ENCODE data around the gene CCDC116.

DNA sequence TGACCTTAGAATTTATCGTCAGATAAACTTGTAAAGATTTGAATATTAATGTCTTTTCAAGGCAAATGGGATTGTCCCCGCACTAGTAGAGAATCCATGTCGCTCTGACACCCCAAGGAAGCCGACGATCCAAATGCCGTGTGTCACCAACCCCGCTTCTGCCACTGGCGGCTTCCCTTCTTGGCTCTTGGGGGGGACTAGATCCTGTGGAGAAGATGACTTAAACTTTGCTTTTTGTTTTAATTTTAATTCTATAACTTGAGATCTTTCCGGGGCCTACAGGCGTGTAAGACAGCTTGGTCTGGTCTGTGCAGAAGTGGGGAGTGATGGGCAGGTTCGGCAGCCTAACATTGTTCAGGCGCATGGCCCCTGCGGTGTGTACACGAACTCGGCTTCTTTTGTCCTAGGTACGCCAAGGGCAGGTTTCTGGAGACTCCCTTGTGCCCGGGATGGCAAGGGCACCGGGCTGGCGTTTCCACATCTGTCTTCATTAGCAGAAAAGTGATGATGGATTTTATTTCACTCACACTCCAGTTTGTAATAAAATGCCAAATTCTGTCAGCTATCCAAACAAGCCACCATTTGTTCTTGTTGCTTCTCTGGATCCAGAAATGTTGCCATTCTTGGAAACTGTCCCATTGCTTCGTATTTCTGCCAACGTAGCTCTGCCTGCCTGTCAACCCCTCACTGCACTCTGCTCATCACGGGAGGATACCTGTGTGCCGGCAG is 9.5 kb upstream of the CCDC116 start:
- no peak for TF ChIP-seq CTCF (conservative IDR thresholded peaks at IDR 0.05; ENCODE audit: low read depth in 2 of 2)
- no peak for TF ChIP-seq NANOG (IDR thresholded peaks at IDR 0.05; ENCODE audit: borderline replicate concordance)
- TF ChIP-seq EZH2phosphoT487 (IDR thresholded peaks at IDR 0.05; ENCODE audit: unreplicated experiment): no peak
- no peak for TF ChIP-seq EZH2 (IDR thresholded peaks at IDR 0.05; ENCODE audit: low read depth, unreplicated experiment)
- TF ChIP-seq, protein P1, sequence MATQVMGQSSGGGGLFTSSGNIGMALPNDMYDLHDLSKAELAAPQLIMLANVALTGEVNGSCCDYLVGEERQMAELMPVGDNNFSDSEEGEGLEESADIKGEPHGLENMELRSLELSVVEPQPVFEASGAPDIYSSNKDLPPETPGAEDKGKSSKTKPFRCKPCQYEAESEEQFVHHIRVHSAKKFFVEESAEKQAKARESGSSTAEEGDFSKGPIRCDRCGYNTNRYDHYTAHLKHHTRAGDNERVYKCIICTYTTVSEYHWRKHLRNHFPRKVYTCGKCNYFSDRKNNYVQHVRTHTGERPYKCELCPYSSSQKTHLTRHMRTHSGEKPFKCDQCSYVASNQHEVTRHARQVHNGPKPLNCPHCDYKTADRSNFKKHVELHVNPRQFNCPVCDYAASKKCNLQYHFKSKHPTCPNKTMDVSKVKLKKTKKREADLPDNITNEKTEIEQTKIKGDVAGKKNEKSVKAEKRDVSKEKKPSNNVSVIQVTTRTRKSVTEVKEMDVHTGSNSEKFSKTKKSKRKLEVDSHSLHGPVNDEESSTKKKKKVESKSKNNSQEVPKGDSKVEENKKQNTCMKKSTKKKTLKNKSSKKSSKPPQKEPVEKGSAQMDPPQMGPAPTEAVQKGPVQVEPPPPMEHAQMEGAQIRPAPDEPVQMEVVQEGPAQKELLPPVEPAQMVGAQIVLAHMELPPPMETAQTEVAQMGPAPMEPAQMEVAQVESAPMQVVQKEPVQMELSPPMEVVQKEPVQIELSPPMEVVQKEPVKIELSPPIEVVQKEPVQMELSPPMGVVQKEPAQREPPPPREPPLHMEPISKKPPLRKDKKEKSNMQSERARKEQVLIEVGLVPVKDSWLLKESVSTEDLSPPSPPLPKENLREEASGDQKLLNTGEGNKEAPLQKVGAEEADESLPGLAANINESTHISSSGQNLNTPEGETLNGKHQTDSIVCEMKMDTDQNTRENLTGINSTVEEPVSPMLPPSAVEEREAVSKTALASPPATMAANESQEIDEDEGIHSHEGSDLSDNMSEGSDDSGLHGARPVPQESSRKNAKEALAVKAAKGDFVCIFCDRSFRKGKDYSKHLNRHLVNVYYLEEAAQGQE (IDR thresholded peaks at IDR 0.05; ENCODE audit: unreplicated experiment): no peak

Data from GM23338 (cell line).